HG03521 (cell line): Measurements from ENCODE around the gene CWH43.
"Not testable (repeated sequence)": the region's sequence is repeated elsewhere in the genome, so short reads cannot be mapped to it uniquely, and the experiment has no call there.

Source experiments
- ATAC-seq: cut with Tn5 transposase; IDR thresholded peaks from one replicate; pipeline ENCODE4 v1.9.1; 2021; ENCODE audit warnings: mild to moderate bottlenecking, moderate library complexity; ENCODE audit not compliant: unreplicated experiment

Gene CWH43

GRCh38 chr4:48974979-48975640 is 11.0 kb upstream of the CWH43 start:
- no peak for ATAC-seq

- ATAC-seq = no peak
Observed at GRCh38 chr4:48976041-48976440, 10.0 kb upstream of the CWH43 start.

- no peak for ATAC-seq
Observed at GRCh38 chr4:48979914-48980579, 6.0 kb upstream of the CWH43 start.

GRCh38 chr4:48984005-48984404 is 2.1 kb upstream of the CWH43 start:
- ATAC-seq = not testable (repeated sequence)

GRCh38 chr4:48985602-48985975 is 486 bp upstream of the CWH43 start:
- ATAC-seq = no peak

- no peak for ATAC-seq
Observed at GRCh38 chr4:48986654-48987164, 634 bp downstream of the CWH43 start.

GRCh38 chr4:48989461-48990203 is 3.6 kb downstream of the CWH43 start:
- ATAC-seq = no peak

GRCh38 chr4:48991357-48991756 is 5.3 kb downstream of the CWH43 start:
- ATAC-seq = no peak

- no peak for ATAC-seq
Observed at GRCh38 chr4:48997962-48998361, 11.9 kb downstream of the CWH43 start.

- no peak for ATAC-seq
Observed at GRCh38 chr4:48998440-48998839, 12.4 kb downstream of the CWH43 start.

GRCh38 chr4:49000806-49001205 is 14.7 kb downstream of the CWH43 start:
- no peak for ATAC-seq

- no peak for ATAC-seq
Observed at GRCh38 chr4:49002931-49003330, 16.9 kb downstream of the CWH43 start.

- ATAC-seq = no peak
Observed at GRCh38 chr4:49018718-49019295, 32.7 kb downstream of the CWH43 start.

GRCh38 chr4:49032440-49033161 is 46.5 kb downstream of the CWH43 start:
- no peak for ATAC-seq

GRCh38 chr4:49036528-49036927 is 50.5 kb downstream of the CWH43 start:
- no peak for ATAC-seq

- no peak for ATAC-seq
Observed at GRCh38 chr4:49044270-49044669, 58.2 kb downstream of the CWH43 start.

- no peak for ATAC-seq
Observed at GRCh38 chr4:49058306-49058705, 72.2 kb downstream of the CWH43 start.

- no peak for ATAC-seq
Observed at GRCh38 chr4:49063670-49064069, 77.6 kb downstream of the CWH43 start.

- ATAC-seq = not testable (repeated sequence)
Observed at GRCh38 chr4:49072196-49072595, 86.1 kb downstream of the CWH43 start.

- not testable (repeated sequence) for ATAC-seq
Observed at GRCh38 chr4:49091883-49092282, 105.8 kb downstream of the CWH43 start.
